Progenitor cell of endocrine pancreas (in vitro differentiated cells): ENCODE measurements around the gene C22orf31. TPM values are rescaled to one million over a fixed set of nuclear protein-coding genes. Genes with fewer than 3 reads are reported as not detected.
A peak's percentile ranks its signal among the peaks of the same experiment; 100 is the strongest.

Source experiments
- DNase-seq: peaks from one replicate; pipeline ENCODE4 v3.0.0; 2021; ENCODE audit warnings: low spot score; ENCODE audit not compliant: unreplicated experiment
- H3K27ac Mint-ChIP-seq: 2 replicates; pipeline ENCODE4 v1.8.0; 2021; ENCODE audit warnings: mild to moderate bottlenecking, moderate library complexity, mixed read lengths
- H3K27me3 Mint-ChIP-seq: 2 replicates; pipeline ENCODE4 v1.8.0; 2021; ENCODE audit warnings: mixed read lengths
- H3K36me3 Mint-ChIP-seq: 2 replicates; pipeline ENCODE4 v1.8.0; 2022; ENCODE audit warnings: mixed read lengths; ENCODE audit not compliant: insufficient read depth
- H3K4me1 Mint-ChIP-seq: 2 replicates; pipeline ENCODE4 v1.8.0; 2021; ENCODE audit warnings: low read depth, mixed read lengths
- H3K4me3 Mint-ChIP-seq: 2 replicates; pipeline ENCODE4 v1.8.0; 2021; ENCODE audit warnings: low read depth, mild to moderate bottlenecking, moderate library complexity, mixed read lengths
- H3K9me3 Mint-ChIP-seq: 2 replicates; pipeline ENCODE4 v1.8.0; 2021; ENCODE audit warnings: low read depth, mixed read lengths
- CTCF ChIP-seq: fragments of 200-600 bp; sonication (generic); IDR thresholded peaks from one replicate; pipeline ENCODE4 v1.5.0; 2021; ENCODE audit warnings: antibody characterized with exemption, mild to moderate bottlenecking; ENCODE audit not compliant: unreplicated experiment
- total RNA-seq: library from RNA; stranded (reverse); gene quantifications from 2 replicates; pipeline ENCODE4 v1.2.1, GENCODE V29; 2021

C22orf31 gene
- total RNA-seq, 1 donor from 2014 or later, result not detected

- H3K27me3 Mint-ChIP-seq, result peaks cover 23% of the 10 kb centered on the region
- H3K4me1 Mint-ChIP-seq, result no peaks in the 10 kb centered on the region
- H3K9me3 Mint-ChIP-seq, result no peaks in the 10 kb centered on the region
- no peak overlapping the region for H3K27ac Mint-ChIP-seq
- no peak for DNase-seq
- no peak for TF ChIP-seq CTCF
- peaks cover 2% of the 10 kb centered on the region for H3K36me3 Mint-ChIP-seq
- no peak overlapping the region for H3K4me3 Mint-ChIP-seq
Observed at GRCh38 chr22:29078036-29078868, 16.6 kb upstream of the C22orf31 start.

- no peaks in the 10 kb centered on the region for H3K9me3 Mint-ChIP-seq
- TF ChIP-seq CTCF, result no peak
- peaks cover 52% of the 10 kb centered on the region for H3K27me3 Mint-ChIP-seq
- H3K36me3 Mint-ChIP-seq, result peaks cover 2% of the 10 kb centered on the region
- H3K27ac Mint-ChIP-seq, result no peak overlapping the region
- DNase-seq, result no peak
- H3K4me1 Mint-ChIP-seq, result peaks cover 13% of the 10 kb centered on the region
- H3K4me3 Mint-ChIP-seq, result peak overlapping the region; percentile 75
Observed at GRCh38 chr22:29074276-29074772, 12.7 kb upstream of the C22orf31 start.

- TF ChIP-seq CTCF, result peak; percentile 9
- peaks cover 13% of the 10 kb centered on the region for H3K4me1 Mint-ChIP-seq
- H3K27me3 Mint-ChIP-seq, result peaks cover 56% of the 10 kb centered on the region
- DNase-seq, result peak; percentile 45
- no peak overlapping the region for H3K27ac Mint-ChIP-seq
- H3K9me3 Mint-ChIP-seq, result no peaks in the 10 kb centered on the region
- peaks cover 2% of the 10 kb centered on the region for H3K36me3 Mint-ChIP-seq
- H3K4me3 Mint-ChIP-seq, result peak overlapping the region; percentile 75
Observed at GRCh38 chr22:29073618-29074275, 12.1 kb upstream of the C22orf31 start.

- no peak for DNase-seq
- no peak for TF ChIP-seq CTCF
- peaks cover 2% of the 10 kb centered on the region for H3K36me3 Mint-ChIP-seq
- H3K4me3 Mint-ChIP-seq, result peak within 1 kb of the TSS; percentile 75
- no peaks in the 10 kb centered on the region for H3K9me3 Mint-ChIP-seq
- H3K4me1 Mint-ChIP-seq, result peaks cover 13% of the 10 kb centered on the region
- H3K27ac Mint-ChIP-seq, result peak within 1 kb of the TSS; percentile 49
- peaks cover 56% of the 10 kb centered on the region for H3K27me3 Mint-ChIP-seq
Observed at GRCh38 chr22:29072979-29073617, 11.5 kb upstream of the C22orf31 start, which contains the start of gene KREMEN1. Gene KREMEN1, plus strand, starts transcription at chr22:29073035. Its CDS starts 96 bp downstream, at chr22:29073131.
